IPS-18a (cell line): ENCODE measurements around the gene RBMS3.

ENCODE experiments used
- H3K27ac ChIP-seq: one replicate; pipeline ENCODE4 v1.5.1; 2013; ENCODE audit warnings: low read length
- H3K27me3 ChIP-seq: one replicate; pipeline ENCODE4 v1.6.1; 2013; ENCODE audit warnings: mild to moderate bottlenecking, low read length; ENCODE audit not compliant: control insufficient read depth, insufficient read depth
- H3K36me3 ChIP-seq: one replicate; pipeline ENCODE4 v1.6.1; 2013; ENCODE audit warnings: low read depth, low read length; ENCODE audit not compliant: control insufficient read depth
- H3K4me1 ChIP-seq: one replicate; pipeline ENCODE4 v1.6.1; 2013; ENCODE audit warnings: low read depth, low read length; ENCODE audit not compliant: control insufficient read depth
- H3K4me3 ChIP-seq: one replicate; pipeline ENCODE4 v1.5.1; 2013; ENCODE audit warnings: low read length
- H3K9ac ChIP-seq: one replicate; pipeline ENCODE4 v1.6.1; 2013; ENCODE audit warnings: mild to moderate bottlenecking, low read length, moderate library complexity
- H3K9me3 ChIP-seq: one replicate; pipeline ENCODE4 v1.6.1; 2013; ENCODE audit warnings: low read depth, low read length; ENCODE audit not compliant: control insufficient read depth

Gene RBMS3

DNA sequence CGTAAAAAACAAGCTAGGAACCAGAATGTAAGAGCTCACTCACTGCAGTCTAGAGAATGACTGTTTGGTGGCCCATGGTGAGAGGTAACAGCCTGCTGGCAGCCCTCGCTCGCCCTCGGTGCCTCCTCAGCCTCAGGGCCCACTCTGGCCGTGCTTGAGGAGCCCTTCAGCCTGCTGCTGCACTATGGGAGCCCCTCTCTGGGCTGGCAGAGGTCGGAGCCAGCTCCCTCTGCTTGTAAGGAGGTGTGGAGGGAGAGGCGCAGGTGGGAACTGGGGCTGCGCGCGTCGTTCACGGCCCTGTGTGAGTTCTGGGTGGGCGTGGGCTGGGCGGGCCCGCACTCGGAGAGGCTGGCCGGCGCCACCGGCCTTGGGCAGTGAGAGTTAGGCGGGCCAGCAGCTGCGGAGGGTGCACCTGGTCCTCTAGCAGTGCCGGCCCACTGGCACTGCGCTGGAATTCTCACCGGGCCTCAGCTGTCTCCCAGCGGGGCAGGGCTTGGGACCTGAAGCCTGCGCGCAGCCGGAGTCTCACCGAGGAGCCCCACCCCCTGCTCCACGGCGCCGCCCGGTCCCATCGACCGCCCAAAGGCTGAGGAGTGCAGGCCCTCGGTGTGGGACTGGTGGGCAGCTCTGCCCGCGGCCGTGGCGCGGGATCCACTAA lies 420.6 kb downstream of the RBMS3 start:
- no peak overlapping the region for H3K4me3 ChIP-seq
- no peak overlapping the region for H3K27ac ChIP-seq
- no peak overlapping the region for H3K9ac ChIP-seq
- no peaks in the 10 kb centered on the region for H3K27me3 ChIP-seq
- no peaks in the 10 kb centered on the region for H3K9me3 ChIP-seq
- H3K36me3 ChIP-seq, result no peaks in the 10 kb centered on the region
- peaks cover 9% of the 10 kb centered on the region for H3K4me1 ChIP-seq

DNA sequence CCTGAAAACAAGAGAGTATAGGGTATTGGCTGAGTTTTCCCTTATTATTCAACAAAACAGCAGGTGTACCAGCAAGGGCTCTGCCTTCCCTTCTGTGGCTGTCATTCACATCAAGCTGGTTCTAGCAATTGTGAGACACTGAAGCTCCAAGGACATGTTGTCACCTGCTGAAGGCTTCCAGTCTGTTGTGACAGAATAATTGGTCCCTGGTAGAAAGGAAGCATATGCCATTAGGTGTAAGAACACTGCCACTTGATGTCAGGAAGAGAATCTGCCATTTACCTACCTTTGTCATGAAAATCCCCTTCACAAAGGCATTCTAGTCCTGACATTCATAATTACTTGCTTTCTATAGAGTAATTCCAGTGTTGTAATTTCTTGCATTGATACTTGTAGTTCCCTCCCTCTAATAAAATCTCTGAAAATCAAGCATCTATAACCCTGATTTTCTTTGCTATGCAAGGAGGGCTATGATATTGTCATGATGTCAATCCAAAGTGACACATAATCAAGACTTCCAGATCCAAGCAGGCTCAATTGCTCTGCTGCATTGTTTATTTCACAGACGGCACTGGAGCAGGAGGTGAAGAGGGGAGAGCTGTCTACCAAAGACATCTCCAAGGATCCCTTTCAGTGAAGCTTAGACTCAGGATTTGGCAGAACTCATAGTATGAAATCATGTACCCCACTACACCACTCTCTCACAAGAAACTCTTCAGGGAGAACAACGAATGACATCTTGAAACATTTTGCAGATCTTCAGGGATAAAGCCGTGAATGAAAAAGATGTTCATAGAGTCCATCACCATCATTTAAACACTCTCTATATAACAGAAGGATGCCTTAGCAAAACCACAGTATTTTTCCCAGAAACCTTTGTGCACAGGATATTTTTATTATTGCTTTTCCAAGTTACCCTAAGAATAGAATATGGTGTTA lies 425.3 kb downstream of the RBMS3 start:
- H3K4me3 ChIP-seq, result no peak overlapping the region
- no peaks in the 10 kb centered on the region for H3K9me3 ChIP-seq
- H3K9ac ChIP-seq, result no peak overlapping the region
- peaks cover 6% of the 10 kb centered on the region for H3K4me1 ChIP-seq
- no peaks in the 10 kb centered on the region for H3K36me3 ChIP-seq
- no peaks in the 10 kb centered on the region for H3K27me3 ChIP-seq
- H3K27ac ChIP-seq, result no peak overlapping the region

DNA sequence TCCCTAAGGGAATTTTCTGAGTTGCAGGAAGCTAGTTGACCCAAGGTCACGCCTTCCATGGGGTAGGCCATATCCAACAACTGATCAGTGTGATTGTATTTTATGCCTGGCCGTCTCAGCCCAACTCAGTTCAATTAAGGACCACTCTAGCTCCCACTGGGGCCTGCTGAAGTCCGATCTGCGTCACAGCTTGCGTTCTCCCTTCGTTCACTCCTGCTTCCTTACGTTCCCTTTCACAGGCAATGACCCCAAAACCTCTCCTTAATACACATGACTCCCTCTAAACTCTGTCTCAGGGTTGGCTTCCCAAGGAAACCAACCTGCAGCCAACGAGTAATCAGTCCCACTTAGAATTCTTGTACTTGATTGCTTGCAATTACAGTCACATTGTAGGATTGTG lies 428.0 kb downstream of the RBMS3 start:
- Histone ChIP-seq H3K4me1 (peaks cover 6% of the 10 kb centered on the region), H3K27me3 (no peaks in the 10 kb centered on the region), H3K4me3 (no peak overlapping the region), H3K27ac (no peak overlapping the region), H3K36me3 (no peaks in the 10 kb centered on the region), H3K9ac (no peak overlapping the region), H3K9me3 (no peaks in the 10 kb centered on the region)

DNA sequence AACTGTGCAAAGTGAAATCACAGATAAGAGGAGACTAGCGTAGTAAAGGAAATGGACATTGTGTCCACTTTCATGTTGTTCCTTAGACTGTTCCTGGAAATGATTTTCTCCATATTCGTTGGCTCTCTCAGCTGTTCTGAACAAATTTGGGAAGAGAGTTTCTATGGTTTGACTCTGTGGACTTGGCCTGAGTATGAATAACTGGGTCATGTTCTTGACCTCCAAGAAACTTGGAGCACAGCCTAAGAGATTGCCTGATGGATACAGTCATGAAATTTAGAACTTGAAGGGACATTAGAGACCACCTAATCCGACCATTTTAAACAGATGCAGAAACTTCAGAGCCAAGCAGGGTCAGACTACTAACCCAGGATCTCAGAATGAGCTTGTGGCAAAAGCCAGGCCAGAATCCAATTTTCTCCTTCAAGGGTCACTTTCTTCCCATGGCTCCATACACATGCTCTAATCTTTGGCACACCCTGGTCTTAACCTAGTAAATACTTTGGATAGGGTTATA lies 430.4 kb downstream of the RBMS3 start:
- no peak overlapping the region for H3K27ac ChIP-seq
- H3K36me3 ChIP-seq, result no peaks in the 10 kb centered on the region

GRCh38 chr3:29716213-29716612 lies 435.3 kb downstream of the RBMS3 start:
- H3K36me3 ChIP-seq, result no peaks in the 10 kb centered on the region
- no peak overlapping the region for H3K27ac ChIP-seq
- no peak overlapping the region for H3K4me3 ChIP-seq
- no peaks in the 10 kb centered on the region for H3K27me3 ChIP-seq
- no peak overlapping the region for H3K9ac ChIP-seq
- H3K9me3 ChIP-seq, result no peaks in the 10 kb centered on the region
- no peaks in the 10 kb centered on the region for H3K4me1 ChIP-seq

More for the DNA sequence above, 430.4 kb downstream of the RBMS3 start:
- H3K27me3 ChIP-seq, result no peaks in the 10 kb centered on the region
- no peak overlapping the region for H3K9ac ChIP-seq
- H3K4me1 ChIP-seq, result peaks cover under 1% of the 10 kb centered on the region
- no peaks in the 10 kb centered on the region for H3K9me3 ChIP-seq
- H3K4me3 ChIP-seq, result no peak overlapping the region

DNA sequence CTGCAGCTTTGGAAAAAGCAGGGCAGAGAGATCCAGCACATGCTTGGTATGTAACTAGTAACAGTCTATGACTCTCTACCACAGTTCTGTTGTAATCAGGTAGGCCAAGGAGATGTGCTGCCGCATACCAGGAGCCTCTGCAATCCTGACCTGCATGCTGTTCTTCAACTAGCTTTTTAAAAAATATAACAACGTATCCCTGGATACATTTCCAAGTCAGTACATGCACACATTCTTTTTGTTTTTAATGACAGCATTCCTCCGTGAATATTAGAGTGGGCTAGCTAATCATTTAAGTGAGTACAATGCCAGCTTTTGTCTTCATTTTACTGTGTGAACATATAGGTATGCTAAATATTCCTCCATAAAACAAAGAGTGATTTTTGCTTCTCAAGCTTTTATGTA lies 437.8 kb downstream of the RBMS3 start:
- Histone ChIP-seq H3K9me3 (no peaks in the 10 kb centered on the region), H3K36me3 (no peaks in the 10 kb centered on the region), H3K27me3 (no peaks in the 10 kb centered on the region), H3K27ac (no peak overlapping the region), H3K4me3 (no peak overlapping the region), H3K4me1 (no peaks in the 10 kb centered on the region), H3K9ac (no peak overlapping the region)

- Histone ChIP-seq H3K9me3 (no peaks in the 10 kb centered on the region), H3K27me3 (no peaks in the 10 kb centered on the region), H3K9ac (no peak overlapping the region), H3K36me3 (no peaks in the 10 kb centered on the region), H3K4me1 (no peaks in the 10 kb centered on the region), H3K27ac (no peak overlapping the region), H3K4me3 (no peak overlapping the region)
Measured at GRCh38 chr3:29720665-29721064, 439.8 kb downstream of the RBMS3 start.

GRCh38 chr3:29721789-29722188 lies 440.9 kb downstream of the RBMS3 start:
- Histone ChIP-seq H3K36me3 (no peaks in the 10 kb centered on the region), H3K9ac (no peak overlapping the region), H3K27ac (no peak overlapping the region), H3K4me1 (no peaks in the 10 kb centered on the region), H3K4me3 (no peak overlapping the region), H3K27me3 (no peaks in the 10 kb centered on the region), H3K9me3 (no peaks in the 10 kb centered on the region)

DNA sequence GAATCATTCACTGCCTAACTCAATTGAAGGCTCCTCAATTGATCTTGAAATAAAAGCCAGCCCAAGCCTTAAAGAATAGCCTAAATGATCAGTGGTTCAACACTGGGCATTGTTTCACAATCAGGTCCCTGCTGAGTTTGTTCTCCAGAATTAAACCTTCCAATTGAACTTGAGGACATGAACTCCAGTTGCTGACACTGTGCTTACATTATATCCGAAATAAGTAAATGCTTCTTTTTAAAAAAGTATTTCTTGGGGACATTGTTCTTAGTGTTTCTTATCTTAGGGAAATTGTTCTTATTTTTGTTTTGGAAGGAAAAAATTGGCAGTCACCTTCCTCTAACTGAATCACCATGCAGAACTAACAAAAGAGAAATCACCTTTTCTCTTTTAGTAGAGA lies 450.2 kb downstream of the RBMS3 start:
- Histone ChIP-seq H3K9ac (no peak overlapping the region), H3K4me1 (no peaks in the 10 kb centered on the region), H3K4me3 (no peak overlapping the region), H3K27ac (no peak overlapping the region), H3K36me3 (no peaks in the 10 kb centered on the region), H3K9me3 (no peaks in the 10 kb centered on the region), H3K27me3 (no peaks in the 10 kb centered on the region)

DNA sequence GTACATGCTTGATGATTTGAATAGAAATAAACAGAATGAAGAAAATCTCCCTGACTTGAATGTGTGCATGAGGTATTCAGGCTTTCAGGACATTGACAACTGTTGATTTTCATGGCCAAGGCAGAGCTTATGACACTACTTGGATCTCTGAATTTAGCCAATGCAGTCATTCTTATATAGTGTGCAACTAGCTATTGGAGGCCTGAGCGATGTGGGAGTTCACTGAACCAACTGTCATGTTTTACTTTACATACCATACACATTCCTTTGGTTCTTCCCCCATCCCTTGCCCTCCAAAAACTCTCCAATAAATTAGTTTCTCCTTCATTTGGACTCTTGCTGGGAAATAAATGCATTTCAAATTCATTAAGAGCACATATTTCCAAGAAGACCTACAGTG lies 460.4 kb downstream of the RBMS3 start:
- Histone ChIP-seq H3K9ac (no peak overlapping the region), H3K4me3 (no peak overlapping the region), H3K9me3 (no peaks in the 10 kb centered on the region), H3K36me3 (no peaks in the 10 kb centered on the region), H3K27me3 (no peaks in the 10 kb centered on the region), H3K4me1 (peaks cover 7% of the 10 kb centered on the region), H3K27ac (no peak overlapping the region)

GRCh38 chr3:29745232-29745870 lies 464.5 kb downstream of the RBMS3 start:
- H3K27me3 ChIP-seq, result no peaks in the 10 kb centered on the region
- H3K9me3 ChIP-seq, result no peaks in the 10 kb centered on the region
- H3K9ac ChIP-seq, result no peak overlapping the region
- no peaks in the 10 kb centered on the region for H3K36me3 ChIP-seq
- H3K4me3 ChIP-seq, result no peak overlapping the region
- H3K27ac ChIP-seq, result no peak overlapping the region
- H3K4me1 ChIP-seq, result peaks cover 6% of the 10 kb centered on the region
